Gastroesophageal sphincter (tissue), 4 donors: ENCODE data around the gene KRTAP20-1. TPM values are rescaled to one million over a fixed set of nuclear protein-coding genes. Genes with fewer than 3 reads are reported as not detected.

Experiments
- ATAC-seq: fragments of 150-250 bp; one replicate; pipeline ENCODE4 v1.9.1; 2016; ENCODE audit warnings: mild to moderate bottlenecking, moderate library complexity
- H3K27ac ChIP-seq, 4 donors: fragments of 200-600 bp; sonication (generic) in 3 of 4; 1 replicate in 3 of 4; 2 replicates in 1 of 4; pipeline ENCODE4 v1.5.1; 2016 to 2019
- H3K27me3 ChIP-seq: fragments of 200-600 bp; sonication (generic); one replicate; pipeline ENCODE4 v1.5.1; 2019
- H3K36me3 ChIP-seq, 2 donors: fragments of 200-600 bp; sonication (generic); one replicate each; pipeline ENCODE4 v1.5.1; 2019; ENCODE audit warnings: control low read depth in 1 of 2
- H3K4me1 ChIP-seq, 3 donors: fragments of 200-600 bp; sonication (generic); 1 replicate in 2 of 3; 2 replicates in 1 of 3; pipeline ENCODE4 v1.5.1; 2016 to 2019; ENCODE audit warnings: control low read depth in 2 of 3
- H3K4me3 ChIP-seq, 2 donors: fragments of 200-600 bp; sonication (generic); one replicate each; pipeline ENCODE4 v1.5.1; 2019; ENCODE audit warnings: mild to moderate bottlenecking in 1 of 2, moderate library complexity in 1 of 2
- H3K9me3 ChIP-seq, 3 donors: fragments of 200-600 bp; sonication (generic); one replicate each; pipeline ENCODE4 v1.5.1; 2017 to 2019; ENCODE audit warnings: control low read depth in 2 of 3
- CTCF ChIP-seq, 4 experiments: fragments of 200-600 bp in 2 of 4; fragments of 450-650 bp in 2 of 4; sonication (generic) in 1 of 4; IDR thresholded peaks; one replicate each; pipeline ENCODE4 v1.5.1; 2017 to 2019; ENCODE audit warnings: antibody characterized with exemption in 4 of 4, mild to moderate bottlenecking in 2 of 4, moderate library complexity in 2 of 4
- EP300 ChIP-seq: sonication (generic); formaldehyde crosslinking; IDR thresholded peaks from one replicate; pipeline ENCODE4 v1.6.1; 2017; ENCODE audit warnings: antibody characterized with exemption, mild to moderate bottlenecking
- POLR2A ChIP-seq, 2 donors: fragments of 450-650 bp; IDR thresholded peaks; one replicate each; pipeline ENCODE4 v1.6.1; 2017; ENCODE audit warnings: antibody characterized with exemption in 2 of 2, mild to moderate bottlenecking in 2 of 2, moderate library complexity in 1 of 2
- POLR2AphosphoS5 ChIP-seq: sonication (generic); formaldehyde crosslinking; IDR thresholded peaks from one replicate; pipeline ENCODE4 v1.6.1; 2017; ENCODE audit warnings: antibody characterized with exemption
- WGBS, 2 donors: methylation state at CpG; one replicate each; pipeline ENCODE4 v1.1.5; 2018; ENCODE audit warnings: low coverage in 1 of 2; 5-methylcytosine and 5-hydroxymethylcytosine counted together
- total RNA-seq, 4 donors: library from RNA; depleted of rRNA; stranded (reverse); fragments of >200 nt; gene quantifications; one replicate each; pipeline ENCODE4 v1.1.0, GENCODE V29; 2016

The KRTAP20-1 gene
- total RNA-seq, 4 donors from 2014 or later, result not detected

- WGBS, 2 donors, result no CpG with 5 or more reads among the region's 2 CpGs
- Histone ChIP-seq H3K4me1 (no peaks in the 10 kb centered on the region), H3K27me3 (no peaks in the 10 kb centered on the region), H3K36me3 (no peaks in the 10 kb centered on the region), H3K4me3 (no peak overlapping the region), H3K27ac (no peak overlapping the region), H3K9me3 (no peaks in the 10 kb centered on the region)
- no peak for ATAC-seq
- TF ChIP-seq POLR2A (IDR thresholded peaks at IDR 0.05) (no peak), EP300 (no peak), POLR2AphosphoS5 (no peak), CTCF (IDR thresholded peaks at IDR 0.05) (no peak)
These were observed 10.3 kb upstream of the KRTAP20-1 start for GRCh38 chr21:30605968-30606367.

GRCh38 chr21:30612132-30612531 is 4.1 kb upstream of the KRTAP20-1 start:
- WGBS, 2 donors, result 66 to 71% methylated on average over 2 of the region's 2 CpGs
- H3K27ac ChIP-seq, result no peak overlapping the region
- ATAC-seq, result no peak

GRCh38 chr21:30613836-30614235 is 2.4 kb upstream of the KRTAP20-1 start, which contains the start of gene KRTAP6-1:
TSS of gene KRTAP6-1 (minus strand) at chr21:30613930. CDS start at chr21:30613904, 26 bp downstream.
- Histone ChIP-seq H3K27ac (no peak within 1 kb of the TSS), H3K36me3 (no peaks in the 10 kb centered on the region), H3K4me3 (no peak within 1 kb of the TSS), H3K9me3 (no peaks in the 10 kb centered on the region), H3K4me1 (no peaks in the 10 kb centered on the region), H3K27me3 (no peaks in the 10 kb centered on the region)
- WGBS, 2 donors, result 27 to 50% methylated on average over 1 of the region's 2 CpGs
- TF ChIP-seq CTCF (IDR thresholded peaks at IDR 0.05) (no peak), POLR2A (IDR thresholded peaks at IDR 0.05) (no peak), EP300 (no peak), POLR2AphosphoS5 (no peak)
- ATAC-seq, result no peak

More at GRCh38 chr21:30612132-30612531, 4.1 kb upstream of the KRTAP20-1 start:
- Histone ChIP-seq H3K4me1 (no peaks in the 10 kb centered on the region), H3K4me3 (no peak overlapping the region), H3K27me3 (no peaks in the 10 kb centered on the region), H3K36me3 (no peaks in the 10 kb centered on the region), H3K9me3 (no peaks in the 10 kb centered on the region)
- no peak for TF ChIP-seq EP300
- no peak for TF ChIP-seq CTCF (IDR thresholded peaks at IDR 0.05)
- no peak for TF ChIP-seq POLR2A (IDR thresholded peaks at IDR 0.05)
- no peak for TF ChIP-seq POLR2AphosphoS5

- Histone ChIP-seq H3K36me3 (no peaks in the 10 kb centered on the region), H3K27me3 (no peaks in the 10 kb centered on the region), H3K4me1 (no peaks in the 10 kb centered on the region), H3K27ac (no peak overlapping the region), H3K9me3 (no peaks in the 10 kb centered on the region), H3K4me3 (no peak overlapping the region)
- ATAC-seq, result no peak
- no peak for TF ChIP-seq POLR2AphosphoS5
- TF ChIP-seq CTCF (IDR thresholded peaks at IDR 0.05), result no peak
These were observed 1.0 kb upstream of the KRTAP20-1 start for GRCh38 chr21:30615199-30615598.

- Histone ChIP-seq H3K4me3 (no peak overlapping the region), H3K36me3 (no peaks in the 10 kb centered on the region), H3K9me3 (no peaks in the 10 kb centered on the region), H3K27ac (no peak overlapping the region), H3K27me3 (no peaks in the 10 kb centered on the region), H3K4me1 (no peaks in the 10 kb centered on the region)
- no peak for ATAC-seq
- TF ChIP-seq POLR2A (IDR thresholded peaks at IDR 0.05) (no peak), CTCF (IDR thresholded peaks at IDR 0.05) (no peak), POLR2AphosphoS5 (no peak), EP300 (no peak)
These were observed 3.9 kb downstream of the KRTAP20-1 start for GRCh38 chr21:30620080-30620479.
